ENCODE data around the gene CCDC78.

- TF ChIP-seq POLR2A (IDR thresholded peaks at IDR 0.05) (no peak), EP300 (IDR thresholded peaks at IDR 0.05; ENCODE audit: low read depth) (no peak), POLR2AphosphoS5 (IDR thresholded peaks at IDR 0.05) (no peak)
- TF ChIP-seq, protein P1, sequence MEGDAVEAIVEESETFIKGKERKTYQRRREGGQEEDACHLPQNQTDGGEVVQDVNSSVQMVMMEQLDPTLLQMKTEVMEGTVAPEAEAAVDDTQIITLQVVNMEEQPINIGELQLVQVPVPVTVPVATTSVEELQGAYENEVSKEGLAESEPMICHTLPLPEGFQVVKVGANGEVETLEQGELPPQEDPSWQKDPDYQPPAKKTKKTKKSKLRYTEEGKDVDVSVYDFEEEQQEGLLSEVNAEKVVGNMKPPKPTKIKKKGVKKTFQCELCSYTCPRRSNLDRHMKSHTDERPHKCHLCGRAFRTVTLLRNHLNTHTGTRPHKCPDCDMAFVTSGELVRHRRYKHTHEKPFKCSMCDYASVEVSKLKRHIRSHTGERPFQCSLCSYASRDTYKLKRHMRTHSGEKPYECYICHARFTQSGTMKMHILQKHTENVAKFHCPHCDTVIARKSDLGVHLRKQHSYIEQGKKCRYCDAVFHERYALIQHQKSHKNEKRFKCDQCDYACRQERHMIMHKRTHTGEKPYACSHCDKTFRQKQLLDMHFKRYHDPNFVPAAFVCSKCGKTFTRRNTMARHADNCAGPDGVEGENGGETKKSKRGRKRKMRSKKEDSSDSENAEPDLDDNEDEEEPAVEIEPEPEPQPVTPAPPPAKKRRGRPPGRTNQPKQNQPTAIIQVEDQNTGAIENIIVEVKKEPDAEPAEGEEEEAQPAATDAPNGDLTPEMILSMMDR (IDR thresholded peaks at IDR 0.05) = no peak
These were observed 15.7 kb downstream of the CCDC78 start for GRCh38 chr16:710500-711075.

All from transverse colon (tissue), 4 donors.